GM19372 (cell line): ENCODE measurements around the gene SCRN3.

Source experiments
- ATAC-seq: cut with Tn5 transposase; IDR thresholded peaks from one replicate; pipeline ENCODE4 v1.9.1; 2021; ENCODE audit warnings: mild to moderate bottlenecking, low read depth, moderate library complexity; ENCODE audit not compliant: unreplicated experiment

SCRN3 gene

DNA sequence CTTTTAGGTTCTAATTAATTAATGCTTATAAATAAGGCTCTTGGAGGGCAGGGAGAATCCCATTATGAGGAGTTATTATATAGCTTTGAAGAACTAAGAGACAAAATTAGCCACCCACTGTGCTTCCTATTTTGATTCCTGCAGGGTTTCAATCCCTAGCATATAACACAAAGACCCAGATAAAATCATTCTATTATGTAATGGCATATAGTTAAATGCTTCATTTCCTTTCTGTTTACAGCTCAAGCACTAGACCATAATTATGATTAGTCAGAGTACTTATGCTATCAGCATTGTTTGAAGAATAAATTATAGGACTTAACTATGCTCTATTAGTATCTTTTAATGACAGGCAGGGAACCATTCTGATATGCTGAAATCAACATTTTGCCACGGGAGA lies 82.2 kb downstream of the SCRN3 start:
- ATAC-seq: no peak
